H1 (cell line): ENCODE measurements around the gene DLGAP5. TPM values are rescaled to one million over a fixed set of nuclear protein-coding genes. Genes with fewer than 3 reads are reported as not detected.

Experiments
- CTCF ChIA-PET: fragments of 300-600 bp; sonication (Branson Sonifier 250); formaldehyde crosslinking; loops from one replicate; lab custom pipeline; 2021; ENCODE audit not compliant: partially characterized antibody; lab: Charles Lee
- POLR2A ChIA-PET: fragments of 300-600 bp; sonication (Branson Sonifier 250); formaldehyde crosslinking; loops from one replicate; lab custom pipeline; 2021; ENCODE audit warnings: inconsistent platforms; ENCODE audit not compliant: partially characterized antibody; lab: Charles Lee
- DNase-seq, 2 experiments: peaks; one replicate each; pipeline versions ENCODE4 v3.0.0 to v3.0.0-alpha.2; 2010 to 2022; ENCODE audit warnings: low spot score in 2 of 2, low read depth in 1 of 2, mixed read lengths in 1 of 2
- FAIRE-seq: peaks from 2 replicates; lab custom pipeline; 2011; peaks lifted over from hg19 to GRCh38; lab: Jason Lieb, UNC
- H2AFZ ChIP-seq: 2 replicates; pipeline ENCODE4 v1.8.1; 2012; ENCODE audit warnings: low read length, inconsistent platforms
- H2AK5ac ChIP-seq: 2 replicates; pipeline ENCODE4 v1.6.1; 2013; ENCODE audit warnings: low read depth, low read length
- H2BK120ac ChIP-seq: replicated peaks from 2 replicates; pipeline ENCODE3; 2013; ENCODE audit warnings: low read depth, low read length, inconsistent platforms
- H2BK12ac ChIP-seq: 2 replicates; pipeline ENCODE4 v1.6.1; 2013; ENCODE audit warnings: low read depth, low read length
- H2BK15ac ChIP-seq: 2 replicates; pipeline ENCODE4 v1.6.1; 2013; ENCODE audit warnings: low read length
- H2BK20ac ChIP-seq: 2 replicates; pipeline ENCODE4 v1.6.1; 2013; ENCODE audit warnings: low read length
- H2BK5ac ChIP-seq: 2 replicates; pipeline ENCODE4 v1.6.1; 2013; ENCODE audit warnings: low read depth, low read length
- H3K14ac ChIP-seq: 2 replicates; pipeline ENCODE4 v1.6.1; 2013; ENCODE audit warnings: inconsistent platforms; ENCODE audit not compliant: insufficient read length
- H3K18ac ChIP-seq: 2 replicates; pipeline ENCODE4 v1.6.1; 2013; ENCODE audit warnings: low read length; ENCODE audit errors: extremely low read depth
- H3K23ac ChIP-seq: 2 replicates; pipeline ENCODE4 v1.6.1; 2013; ENCODE audit warnings: inconsistent platforms; ENCODE audit not compliant: insufficient read length
- H3K23me2 ChIP-seq: 2 replicates; pipeline ENCODE4 v1.6.1; 2013; ENCODE audit warnings: low read depth, low read length
- H3K27ac ChIP-seq: 2 replicates; pipeline ENCODE4 v1.6.1; 2011; ENCODE audit warnings: low read depth, low read length, inconsistent platforms
- H3K27me3 ChIP-seq, 4 experiments: replicated peaks in 1 of 4; 1 replicate in 1 of 4; 2 replicates in 3 of 4; pipeline versions ENCODE4 v1.6.1 to v1.8.1; 2011 to 2013; ENCODE audit warnings: low read length in 3 of 4, mild to moderate bottlenecking in 3 of 4, inconsistent platforms in 2 of 4, mixed read lengths in 2 of 4, moderate library complexity in 1 of 4; ENCODE audit not compliant: control insufficient read depth in 3 of 4, insufficient read depth in 3 of 4; ENCODE audit errors: extremely low read depth in 1 of 4
- H3K36me3 ChIP-seq, 4 experiments: 2 replicates each; pipeline versions ENCODE4 v1.6.1 to v1.8.1; 2011 to 2013; ENCODE audit warnings: mild to moderate bottlenecking in 4 of 4, low read length in 3 of 4, moderate library complexity in 2 of 4, control low read depth in 1 of 4, inconsistent platforms in 1 of 4; ENCODE audit not compliant: insufficient read depth in 4 of 4, control insufficient read depth in 2 of 4
- H3K4ac ChIP-seq: replicated peaks from 2 replicates; pipeline ENCODE3; 2013; ENCODE audit warnings: low read length, low read depth, mixed read lengths, inconsistent platforms; ENCODE audit not compliant: insufficient read length
- H3K4me1 ChIP-seq, 4 experiments: replicated peaks in 1 of 4; 1 replicate in 1 of 4; 2 replicates in 3 of 4; pipeline versions ENCODE4 v1.6.1 to v1.8.1; 2011 to 2013; ENCODE audit warnings: low read length in 3 of 4, inconsistent platforms in 2 of 4, mixed read lengths in 1 of 4; ENCODE audit not compliant: insufficient read depth in 4 of 4, control insufficient read depth in 3 of 4
- H3K4me2 ChIP-seq, 2 experiments: 2 replicates each; pipeline versions ENCODE4 v1.6.1 to v1.8.1; 2011 to 2013; ENCODE audit warnings: low read depth in 2 of 2, low read length in 2 of 2, control low read depth in 1 of 2, inconsistent platforms in 1 of 2, mild to moderate bottlenecking in 1 of 2; ENCODE audit not compliant: insufficient read depth in 1 of 2
- H3K4me3 ChIP-seq, 4 experiments: fragments of 200-600, 300-600 bp in 1 of 4; sonication (generic), shearing (Covaris generic), sonication (Bioruptor Twin) in 1 of 4; 2 replicates each; pipeline versions ENCODE4 v1.5.1 to v1.8.1; 2011 to 2016; ENCODE audit warnings: low read length in 4 of 4, low read depth in 3 of 4, control low read depth in 2 of 4, inconsistent platforms in 2 of 4, mild to moderate bottlenecking in 2 of 4, mixed read lengths in 1 of 4, moderate library complexity in 1 of 4; ENCODE audit not compliant: insufficient read depth in 2 of 4; ENCODE audit errors: extremely low read depth in 1 of 4
- H3K56ac ChIP-seq: replicated peaks from 2 replicates; pipeline ENCODE3; 2013; ENCODE audit warnings: low read depth, mild to moderate bottlenecking, mixed read lengths, low read length, inconsistent platforms; ENCODE audit not compliant: insufficient read length
- H3K79me1 ChIP-seq: 2 replicates; pipeline ENCODE4 v1.6.1; 2013; ENCODE audit warnings: low read depth, low read length, control low read depth
- H3K79me2 ChIP-seq, 2 experiments: 2 replicates each; pipeline versions ENCODE4 v1.6.1 to v1.8.1; 2012 to 2013; ENCODE audit warnings: low read length in 2 of 2, mild to moderate bottlenecking in 2 of 2, inconsistent platforms in 1 of 2; ENCODE audit not compliant: insufficient read depth in 2 of 2, control insufficient read depth in 1 of 2
- H3K9ac ChIP-seq, 4 experiments: replicated peaks in 1 of 4; 1 replicate in 1 of 4; 2 replicates in 3 of 4; pipeline versions ENCODE4 v1.6.1 to v1.8.1; 2011 to 2013; ENCODE audit warnings: low read depth in 3 of 4, low read length in 3 of 4, control low read depth in 2 of 4, mild to moderate bottlenecking in 2 of 4, moderate library complexity in 2 of 4, inconsistent platforms in 1 of 4; ENCODE audit errors: extremely low read depth in 1 of 4
- H3K9me3 ChIP-seq, 2 experiments: 2 replicates each; pipeline versions ENCODE4 v1.6.1 to v1.8.1; 2012 to 2013; ENCODE audit warnings: mild to moderate bottlenecking in 2 of 2, moderate library complexity in 2 of 2, control low read depth in 1 of 2, inconsistent platforms in 1 of 2, low read depth in 1 of 2, low read length in 1 of 2, mixed read lengths in 1 of 2; ENCODE audit not compliant: insufficient read depth in 2 of 2
- H4K20me1 ChIP-seq, 2 experiments: replicated peaks in 1 of 2; 2 replicates each; pipeline versions ENCODE3 to v1.8.1; 2011 to 2013; ENCODE audit warnings: inconsistent platforms in 2 of 2, low read length in 2 of 2, mild to moderate bottlenecking in 1 of 2; ENCODE audit not compliant: insufficient read depth in 2 of 2, control insufficient read depth in 1 of 2
- H4K5ac ChIP-seq: 2 replicates; pipeline ENCODE4 v1.6.1; 2013; ENCODE audit warnings: low read length, low read depth, mixed read lengths, inconsistent platforms; ENCODE audit not compliant: insufficient read length
- H4K8ac ChIP-seq: 2 replicates; pipeline ENCODE4 v1.8.0; 2013; ENCODE audit warnings: mild to moderate bottlenecking, moderate library complexity, low read length, inconsistent platforms; ENCODE audit not compliant: insufficient read depth; ENCODE audit errors: extremely low read depth
- H4K91ac ChIP-seq: replicated peaks from 2 replicates; pipeline ENCODE3; 2013; ENCODE audit warnings: low read length, mixed read lengths, inconsistent platforms; ENCODE audit not compliant: insufficient read length
- CTCF ChIP-seq, 3 experiments: IDR thresholded peaks; 1 replicate in 2 of 3; 2 replicates in 1 of 3; pipeline versions ENCODE4 v1.5.1 to v1.6.1; 2011; ENCODE audit warnings: low read length in 3 of 3, mild to moderate bottlenecking in 3 of 3, inconsistent platforms in 2 of 3, low read depth in 1 of 3, moderate library complexity in 1 of 3; ENCODE audit not compliant: insufficient read depth in 1 of 3; ENCODE audit errors: control extremely low read depth in 1 of 3
- EP300 ChIP-seq, 2 experiments: IDR thresholded peaks; 1 replicate in 1 of 2; 2 replicates in 1 of 2; pipeline ENCODE4 v1.6.1; 2011 to 2012; ENCODE audit warnings: low read depth in 2 of 2, low read length in 2 of 2, mild to moderate bottlenecking in 2 of 2, borderline replicate concordance in 1 of 2, inconsistent platforms in 1 of 2, moderate library complexity in 1 of 2
- JUND ChIP-seq: IDR thresholded peaks from 2 replicates; pipeline ENCODE4 v1.6.1; 2011; ENCODE audit warnings: mild to moderate bottlenecking, improper control_type of control experiment, low read length
- RAD21 ChIP-seq, 2 experiments: IDR thresholded peaks in 1 of 2; conservative IDR thresholded peaks in 1 of 2; 2 replicates each; pipeline ENCODE4 v1.6.1; 2011; ENCODE audit warnings: low read depth in 2 of 2, low read length in 2 of 2, improper control_type of control experiment in 1 of 2, inconsistent platforms in 1 of 2, mild to moderate bottlenecking in 1 of 2, moderate library complexity in 1 of 2
- RFX5 ChIP-seq: IDR thresholded peaks from 2 replicates; pipeline ENCODE4 v1.6.1; 2011; ENCODE audit warnings: low read depth, low read length, improper control_type of control experiment, borderline replicate concordance
- SIN3A ChIP-seq, 2 experiments: IDR thresholded peaks in 1 of 2; conservative IDR thresholded peaks in 1 of 2; 2 replicates each; pipeline ENCODE4 v1.6.1; 2011 to 2012; ENCODE audit warnings: low read length in 2 of 2, improper control_type of control experiment in 1 of 2, low read depth in 1 of 2, mild to moderate bottlenecking in 1 of 2
- SIX5 ChIP-seq: IDR thresholded peaks from 2 replicates; pipeline ENCODE4 v1.6.1; 2011; ENCODE audit warnings: mild to moderate bottlenecking, low read depth, low read length
- SP2 ChIP-seq: IDR thresholded peaks from 2 replicates; pipeline ENCODE4 v1.6.1; 2012; ENCODE audit warnings: mild to moderate bottlenecking, low read length, inconsistent platforms
- SP4 ChIP-seq: IDR thresholded peaks from 2 replicates; pipeline ENCODE4 v1.6.1; 2012; ENCODE audit warnings: low read length, inconsistent platforms
- WGBS, 2 experiments: shearing (Covaris generic) in 1 of 2; methylation state at CpG; one replicate each; pipeline versions ENCODE4 v1.1.6 to v1.1.7; 2013 to 2015; ENCODE audit warnings: low lambda C conversion rate in 2 of 2, mixed read lengths in 2 of 2, inconsistent platforms in 1 of 2, low coverage in 1 of 2, missing lambda C conversion rate in 1 of 2; ENCODE audit not compliant: insufficient replicate concordance in 2 of 2, insufficient coverage in 1 of 2, insufficient read length in 1 of 2; ENCODE audit errors: extremely low coverage in 1 of 2, missing lambda C conversion rate in 1 of 2; 5-methylcytosine and 5-hydroxymethylcytosine counted together
- polyA plus RNA-seq, 7 experiments: library from polyadenylated mRNA; depleted of rRNA in 3 of 7; stranded (reverse) in 5 of 7; unstranded in 2 of 7; fragments of >200 nt in 5 of 7; fragments of 200-250 nt in 2 of 7; gene quantifications; 1 replicate in 5 of 7; 2 replicates in 1 of 7; 4 replicates in 1 of 7; pipeline versions ENCODE4 v1.2.1 to v1.2.3, GENCODE V29; 2011 to 2013; ENCODE audit warnings: missing spikeins in 2 of 7, mixed read lengths in 2 of 7
- total RNA-seq: library from RNA; stranded (reverse); fragmentation: NEBNext Ultra II Directional; extraction: Animal tissue kit (Norgen Biotek cat#: 25700); gene quantifications from 2 replicates; pipeline ENCODE4 v1.2.1, GENCODE V29; 2021

DLGAP5 gene
- total and polyA plus RNA-seq, 2 of the 8 experiments (the other 6 are each of a cell fraction or from before 2014, with no cell fraction given) = 16.9 to 155 TPM

DNA sequence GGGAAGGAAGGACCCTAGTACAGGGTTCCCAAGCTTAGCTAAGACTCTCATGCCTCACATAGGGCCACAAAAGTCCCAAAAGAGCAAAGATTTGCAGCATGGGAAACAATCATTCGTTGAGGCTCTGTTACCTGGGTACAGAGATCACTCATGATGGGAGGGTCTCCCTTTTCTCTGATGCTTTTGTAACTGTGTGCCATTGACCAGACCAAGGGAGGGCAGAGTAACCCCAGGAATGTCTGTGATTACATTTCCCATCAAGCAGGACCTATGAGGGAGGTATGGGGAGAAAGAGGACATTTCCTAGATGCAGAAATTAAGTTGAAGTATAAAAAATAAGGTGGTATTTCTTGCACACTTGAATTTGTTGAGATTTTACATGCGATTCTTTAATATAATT is 16.4 kb upstream of the DLGAP5 start:
- Histone ChIP-seq H2AK5ac (no peak overlapping the region), H2AFZ (peak overlapping the region; percentile 92; the same call in 1 of the 2 replicates), H4K5ac (no peak overlapping the region), H3K9me3 (no peaks in the 10 kb centered on the region), H3K79me2 (no peaks in the 10 kb centered on the region), H2BK15ac (no peak overlapping the region), H2BK120ac (no peak overlapping the region), H3K4me1 (peaks cover 0 to 3% (median 0%) of the 10 kb centered on the region in 4 experiments; a peak in 1 of 7 replicates), H3K4ac (no peak overlapping the region), H3K4me2 (no peak overlapping the region), H2BK20ac (no peak overlapping the region), H4K91ac (no peak overlapping the region), H3K23me2 (no peaks in the 10 kb centered on the region), H3K56ac (no peak overlapping the region), H3K4me3 (no peak overlapping the region)
- no peak for DNase-seq
- FAIRE-seq = no peak
- TF ChIP-seq CTCF (IDR thresholded peaks at IDR 0.05; ENCODE audit: control extremely low read depth in 1 of 3, insufficient read depth in 1 of 3, low read depth in 1 of 3, low read length in 3 of 3) = peak in 2 of 3 experiments; percentile 3 to 8; a peak in 2 of 4 replicates
- no peak for TF ChIP-seq SIN3A (conservative IDR thresholded peaks at IDR 0.05 in 1 of 2, IDR thresholded peaks at IDR 0.05 in 1 of 2; ENCODE audit: low read depth in 1 of 2, low read length in 2 of 2)
- TF ChIP-seq EP300 (IDR thresholded peaks at IDR 0.05; ENCODE audit: borderline replicate concordance in 1 of 2, low read depth in 2 of 2, low read length in 2 of 2) = no peak
- TF ChIP-seq RAD21 (IDR thresholded peaks at IDR 0.05 in 1 of 2, conservative IDR thresholded peaks at IDR 0.05 in 1 of 2; ENCODE audit: low read depth in 2 of 2, low read length in 2 of 2) = peak; percentile 16 to 35; a peak in 2 of 4 replicates
- no peak for TF ChIP-seq SP2
- TF ChIP-seq RFX5 = no peak
- TF ChIP-seq SIX5 = no peak
- TF ChIP-seq JUND = no peak
- TF ChIP-seq SP4 = no peak
- TF ChIP-seq, all 59 proteins: peak for 2
- Histone ChIP-seq H3K79me1 (no peaks in the 10 kb centered on the region), H4K8ac (no peak overlapping the region), H3K27me3 (no peaks in the 10 kb centered on the region), H3K9ac (peak overlapping the region in 1 of 4 experiments; percentile 25; a peak in 1 of 7 replicates), H3K23ac (no peak overlapping the region), H3K27ac (no peak overlapping the region), H2BK12ac (no peak overlapping the region), H3K36me3 (no peaks in the 10 kb centered on the region), H2BK5ac (no peak overlapping the region), H3K18ac (no peak overlapping the region), H4K20me1 (no peaks in the 10 kb centered on the region), H3K14ac (no peak overlapping the region)
- ChIA-PET POLR2A (no interaction called here), CTCF (interaction anchor here (0.6 to 1.3 kb wide), 3 partner anchors 45 to 209 kb away, joined by 3 to 5 read pairs (median 4); no protein-coding TSS in a partner anchor)
- WGBS, 2 experiments = 88% methylated on average over 2 of the region's 2 CpGs; no CpG with 5 or more reads in 1 of the 2 experiments
